Prostate gland (tissue), 2 donors: ENCODE measurements around the gene TMEM117.

Experiments used
- CTCF ChIP-seq, 4 experiments: fragments of 200-600 bp in 2 of 4; fragments of 450-650 bp in 2 of 4; sonication (generic) in 2 of 4; IDR thresholded peaks; 1 replicate in 3 of 4; 2 replicates in 1 of 4; pipeline ENCODE4 v1.5.1; 2016 to 2019; ENCODE audit warnings: antibody characterized with exemption in 4 of 4, mild to moderate bottlenecking in 2 of 4, moderate library complexity in 2 of 4
- POLR2A ChIP-seq: fragments of 450-650 bp; IDR thresholded peaks from one replicate; pipeline ENCODE4 v1.6.1; 2016; ENCODE audit warnings: antibody characterized with exemption, mild to moderate bottlenecking

GRCh38 chr12:44225149-44225510 is 389.2 kb downstream of the TMEM117 start:
- TF ChIP-seq CTCF (IDR thresholded peaks at IDR 0.05): no peak
- TF ChIP-seq POLR2A: no peak
